LNCAP (cell line): ENCODE measurements around the gene MBD2.

Experiments used
- CTCF ChIP-seq: fragments of 450-650 bp; IDR thresholded peaks from 2 replicates; pipeline ENCODE4 v1.5.1; 2017; ENCODE audit warnings: mild to moderate bottlenecking

Gene MBD2

GRCh38 chr18:54233228-54233625 is 8.8 kb upstream of the MBD2 start:
- TF ChIP-seq CTCF, result no peak

- TF ChIP-seq CTCF, result no peak
These were observed 8.2 kb upstream of the MBD2 start for GRCh38 chr18:54232485-54233227.

- no peak for TF ChIP-seq CTCF
These were observed 5.1 kb upstream of the MBD2 start for GRCh38 chr18:54229421-54230059.

- TF ChIP-seq CTCF, result no peak
These were observed 3.9 kb upstream of the MBD2 start for GRCh38 chr18:54228364-54228763.

- TF ChIP-seq CTCF, result no peak
These were observed 764 bp downstream of the MBD2 start for GRCh38 chr18:54223568-54224241.

- TF ChIP-seq CTCF, result no peak; the same call in 1 of the 2 replicates
These were observed 1.4 kb downstream of the MBD2 start for GRCh38 chr18:54222922-54223567.

- no peak for TF ChIP-seq CTCF
These were observed 4.1 kb downstream of the MBD2 start for GRCh38 chr18:54220406-54220805.
